ENCODE results near the gene APRT.
"Not testable (repeated sequence)": the region's sequence is repeated elsewhere in the genome, so short reads cannot be mapped to it uniquely, and the experiment has no call there.

APRT gene

DNA sequence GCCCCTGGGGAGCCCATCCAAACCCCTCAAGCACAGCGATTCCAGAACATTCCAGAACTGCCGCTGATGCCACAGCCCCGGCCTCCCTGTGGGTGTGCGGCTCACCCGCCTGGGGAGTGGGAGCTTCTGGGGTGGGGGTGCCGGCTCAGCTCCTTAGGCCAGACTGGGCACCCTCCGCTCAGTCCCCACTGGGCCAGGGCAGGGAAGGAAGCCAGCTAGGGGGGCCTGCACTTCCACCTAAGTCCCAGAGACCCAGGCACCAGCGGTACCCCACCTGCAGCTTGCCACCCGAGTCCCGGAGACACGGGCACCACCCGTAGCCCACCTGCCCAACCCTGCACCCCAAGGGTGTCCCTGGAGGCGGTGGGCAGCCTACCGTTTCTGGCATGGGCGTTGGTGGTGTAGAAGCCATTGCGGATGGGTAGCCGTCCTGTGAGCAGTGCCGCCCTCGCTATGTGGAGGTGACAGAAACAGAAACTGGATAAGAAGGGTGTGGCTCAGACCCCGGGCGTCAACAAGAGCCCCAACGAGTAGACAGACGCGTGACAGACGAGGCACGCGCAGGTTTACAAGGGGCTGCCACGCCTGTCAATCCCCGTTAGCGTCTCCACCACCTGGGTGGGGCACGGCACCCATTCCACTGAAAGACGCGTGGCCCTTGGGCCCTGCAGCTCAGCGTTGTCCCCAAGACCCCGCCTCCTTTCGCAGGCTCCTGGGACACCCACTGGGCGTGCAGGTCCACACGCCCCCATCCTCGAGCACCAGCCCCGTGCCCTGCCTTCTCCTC, 30.0 kb upstream of the APRT start:
- DNase-seq = no peak

DNA sequence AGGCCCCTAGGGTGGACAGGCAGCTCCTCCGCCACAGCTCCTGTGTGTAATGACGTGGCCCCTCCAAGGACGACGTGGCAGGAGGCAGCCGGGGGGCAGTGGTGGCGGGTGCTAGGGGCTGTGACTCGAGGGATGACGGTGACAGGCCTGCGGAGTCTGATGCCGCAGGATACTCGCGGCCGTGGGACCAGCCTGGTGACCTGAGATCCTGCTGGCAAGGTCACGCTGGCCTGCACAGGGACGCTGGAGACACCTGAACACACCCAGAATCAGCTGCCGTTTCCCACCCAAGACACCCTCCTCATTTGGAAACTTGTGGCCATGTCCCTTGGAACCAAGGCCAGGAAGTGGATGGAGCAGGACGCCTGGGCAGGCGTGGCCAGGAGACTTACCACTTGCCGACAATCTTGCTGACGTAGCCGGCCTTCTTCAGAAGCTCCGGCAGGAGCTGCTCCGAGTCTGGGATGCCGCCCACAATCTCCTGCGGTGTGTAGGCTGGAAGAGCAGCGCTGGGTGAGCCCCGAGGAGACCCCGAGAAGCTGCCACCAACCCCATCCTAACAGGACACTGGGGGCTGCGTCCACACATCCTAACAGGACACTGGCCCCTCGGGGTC, 29.0 kb upstream of the APRT start:
- DNase-seq = no peak

DNA sequence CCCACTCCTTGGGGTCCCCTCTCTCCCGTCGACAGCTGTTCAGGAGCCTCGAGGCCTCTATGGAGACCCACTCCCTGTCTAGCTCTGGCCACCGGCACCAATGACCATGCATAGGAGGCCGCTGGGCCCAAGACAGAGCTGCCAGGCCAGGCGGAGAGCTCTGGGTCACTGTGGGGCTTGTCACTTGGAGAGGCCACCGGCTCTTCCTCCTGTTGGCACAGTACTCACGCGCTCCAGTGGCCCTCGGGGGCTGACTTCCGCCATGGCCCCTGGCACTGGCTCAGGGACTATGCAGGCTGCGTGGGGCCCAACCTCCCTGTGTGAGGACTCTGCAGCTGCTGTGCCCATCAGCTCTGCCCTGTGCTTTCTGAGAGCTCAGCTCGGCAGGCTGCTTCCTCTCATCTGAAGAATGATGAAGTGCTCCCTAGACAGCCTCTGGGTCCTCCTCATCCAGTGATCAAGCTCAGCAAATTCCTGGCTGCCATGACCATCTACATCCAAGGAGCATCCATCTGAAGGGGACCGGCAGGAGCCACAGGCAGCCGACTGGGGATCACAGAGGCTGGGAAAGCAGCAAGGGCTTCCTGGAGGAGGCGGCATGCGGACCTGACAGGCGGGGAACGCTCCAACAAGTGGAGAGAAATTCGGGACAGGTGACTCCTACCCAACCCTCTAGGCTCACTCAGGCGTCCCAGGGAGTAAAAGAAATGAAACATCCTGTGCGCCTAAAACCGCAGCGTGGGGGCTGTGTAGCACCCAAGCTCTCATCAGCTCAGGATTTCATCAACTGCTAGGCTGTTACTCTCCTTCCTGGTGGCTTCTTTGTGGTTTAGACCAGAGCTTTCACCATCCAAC, 28.2 kb upstream of the APRT start:
- DNase-seq = no peak

DNA sequence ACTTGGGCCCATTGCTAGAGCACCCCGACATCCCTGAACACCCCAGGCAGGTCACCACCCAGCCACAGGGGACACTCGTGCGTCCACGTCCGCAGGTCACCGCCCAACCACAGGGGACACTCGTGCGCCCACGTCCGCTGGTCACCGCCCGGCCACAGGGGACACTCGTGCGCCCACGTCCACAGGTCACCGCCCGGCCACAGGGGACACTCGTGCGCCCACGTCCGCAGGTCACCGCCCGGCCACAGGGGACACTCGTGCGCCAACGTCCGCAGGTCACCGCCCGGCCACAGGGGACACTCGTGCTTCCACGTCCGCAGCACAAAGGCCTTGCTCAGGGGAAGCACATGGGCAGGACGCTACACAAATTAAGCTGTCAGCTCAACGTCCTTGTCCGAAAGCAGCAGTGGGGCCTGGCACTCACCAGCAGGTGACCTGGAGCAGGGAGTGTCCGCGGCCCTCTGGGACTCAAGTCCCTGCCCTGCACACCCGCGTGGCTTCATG, 27.4 kb upstream of the APRT start:
- DNase-seq = no peak

DNA sequence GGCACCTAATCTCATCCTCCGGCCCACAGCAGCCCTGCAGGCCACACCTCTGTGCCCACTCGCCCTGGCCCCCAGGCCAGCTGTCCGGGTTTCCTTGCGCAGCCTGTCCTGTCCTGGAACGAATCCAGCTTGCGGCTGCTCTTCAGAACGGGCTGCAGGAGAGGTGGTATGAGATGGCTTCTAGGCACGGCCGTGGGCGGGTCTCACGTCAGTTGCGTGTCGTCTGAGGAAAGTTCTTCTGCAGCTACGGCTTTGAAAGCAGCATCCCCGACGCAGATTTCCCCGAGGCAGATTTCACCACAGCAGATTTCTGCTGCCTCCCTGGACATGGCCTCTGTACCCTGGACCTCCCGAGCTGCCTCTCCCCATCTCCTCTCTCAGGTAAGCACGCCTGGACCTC, 26.8 kb upstream of the APRT start:
- DNase-seq = no peak

DNA sequence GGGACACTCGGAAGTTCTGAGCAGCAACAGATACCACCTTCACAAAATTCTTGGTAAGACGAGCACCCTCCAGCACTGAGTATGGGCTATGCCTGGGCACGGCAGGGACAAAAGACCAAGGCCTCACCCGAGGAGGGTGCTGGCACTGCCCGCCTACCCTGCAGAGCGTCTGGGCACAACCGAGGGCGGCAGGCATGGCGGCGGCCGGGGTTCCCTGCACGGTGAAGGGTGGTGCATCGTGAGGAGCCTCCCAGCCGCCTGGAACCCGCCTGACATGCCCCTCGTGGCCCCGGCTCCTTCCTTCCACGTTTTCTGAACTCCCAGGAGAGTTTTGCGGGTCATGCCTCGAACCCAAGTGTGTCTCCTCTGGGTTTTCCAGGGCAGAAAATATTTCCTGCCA, 26.1 kb upstream of the APRT start:
- DNase-seq = no peak

DNA sequence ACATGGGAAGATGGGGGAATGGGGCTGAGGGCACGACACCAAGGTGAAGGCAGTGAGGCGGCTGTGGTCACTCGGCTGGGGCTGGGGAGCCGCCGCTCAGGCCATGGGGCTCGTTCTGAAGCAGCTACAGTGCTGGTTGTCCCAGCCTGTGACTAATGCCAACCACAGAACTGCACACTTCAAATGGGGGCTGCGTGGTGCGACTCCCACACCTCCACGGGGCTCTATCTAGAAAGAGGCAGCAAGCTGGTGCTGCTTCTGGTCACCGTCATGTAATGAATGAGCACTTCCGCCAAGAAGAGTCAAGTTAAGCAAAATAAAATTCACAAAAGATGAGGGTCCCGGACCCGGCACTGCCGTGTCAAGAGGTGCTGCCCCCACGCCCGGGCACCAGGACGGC, 25.1 kb upstream of the APRT start:
- no peak for DNase-seq

DNA sequence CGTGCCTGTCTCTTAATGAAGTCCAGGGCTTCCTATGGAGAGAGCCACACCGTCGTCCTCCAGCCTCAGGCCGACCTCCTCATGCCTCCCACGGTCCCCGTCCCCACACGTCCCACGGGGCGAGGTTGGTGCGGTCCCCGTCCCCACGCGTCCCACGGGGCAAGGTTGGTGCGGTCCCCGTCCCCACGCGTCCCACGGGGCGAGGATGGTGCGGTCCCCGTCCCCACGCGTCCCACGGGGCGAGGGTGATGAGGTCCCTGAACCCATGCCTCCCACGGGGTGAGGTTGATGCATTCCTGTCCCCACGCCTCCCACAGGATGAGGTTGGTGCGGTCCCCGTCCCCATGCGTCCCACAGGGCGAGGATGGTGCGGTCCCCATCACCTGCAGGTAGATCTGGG, 24.1 kb upstream of the APRT start:
- DNase-seq = no peak

DNA sequence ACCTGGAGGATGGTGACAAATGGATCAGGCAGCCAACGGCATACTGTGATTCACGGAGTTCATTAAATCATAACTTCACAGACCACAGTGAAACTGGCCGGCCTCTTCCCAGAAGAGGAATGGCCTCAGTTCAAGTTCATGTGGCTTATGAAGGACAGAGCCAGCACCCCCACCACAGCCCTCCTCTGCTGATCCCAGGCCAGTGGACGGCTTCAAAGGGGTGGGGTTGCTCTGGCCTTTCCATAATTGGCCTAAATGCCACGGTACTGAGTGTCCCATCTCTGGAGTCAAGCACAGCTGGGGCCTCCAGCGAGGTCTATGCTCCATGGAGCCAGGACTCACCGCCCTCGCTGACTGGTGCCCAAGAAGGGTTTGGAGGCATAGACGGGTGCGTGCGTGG, 23.7 kb upstream of the APRT start:
- no peak for DNase-seq

DNA sequence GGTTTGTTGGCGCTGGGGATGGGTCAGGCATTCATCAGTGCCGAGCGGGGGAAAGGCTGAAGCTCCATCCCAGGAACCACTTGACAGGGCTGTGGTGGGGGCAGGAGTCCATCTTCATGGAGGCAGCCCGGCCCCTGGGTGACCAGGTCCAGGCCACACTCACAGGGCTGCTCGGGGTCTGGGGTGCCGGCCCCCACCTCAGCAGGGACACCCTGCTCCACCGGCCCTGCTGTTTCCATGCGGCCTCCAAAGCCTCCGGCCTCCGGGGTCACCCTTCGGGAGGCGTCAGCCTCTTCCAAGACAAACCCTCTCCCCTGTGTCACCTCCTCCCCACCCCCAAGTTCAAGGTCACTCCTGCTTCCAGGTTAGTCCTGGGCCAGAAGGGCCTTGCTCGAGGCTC, 22.9 kb upstream of the APRT start:
- no peak for DNase-seq

DNA sequence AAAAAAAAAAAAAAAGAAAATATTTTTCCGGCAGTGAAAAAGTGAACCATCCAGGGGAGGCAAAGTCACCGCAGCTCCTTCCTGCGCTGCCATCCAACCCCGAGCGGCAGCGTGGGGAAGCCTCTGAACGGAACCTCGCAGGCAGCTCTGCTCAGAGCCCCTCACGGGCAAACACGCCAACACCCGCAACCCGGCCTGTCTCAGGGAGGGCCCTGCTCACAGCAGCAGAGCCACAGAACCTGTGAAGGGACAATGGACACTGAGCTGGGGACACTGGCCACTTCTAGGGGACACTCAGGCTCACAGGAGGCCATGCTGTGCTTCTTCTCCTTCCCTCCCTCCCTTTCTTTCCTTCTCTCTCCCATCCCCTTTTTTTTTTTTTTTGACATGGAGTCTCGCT, 21.4 kb upstream of the APRT start:
- DNase-seq = no peak

DNA sequence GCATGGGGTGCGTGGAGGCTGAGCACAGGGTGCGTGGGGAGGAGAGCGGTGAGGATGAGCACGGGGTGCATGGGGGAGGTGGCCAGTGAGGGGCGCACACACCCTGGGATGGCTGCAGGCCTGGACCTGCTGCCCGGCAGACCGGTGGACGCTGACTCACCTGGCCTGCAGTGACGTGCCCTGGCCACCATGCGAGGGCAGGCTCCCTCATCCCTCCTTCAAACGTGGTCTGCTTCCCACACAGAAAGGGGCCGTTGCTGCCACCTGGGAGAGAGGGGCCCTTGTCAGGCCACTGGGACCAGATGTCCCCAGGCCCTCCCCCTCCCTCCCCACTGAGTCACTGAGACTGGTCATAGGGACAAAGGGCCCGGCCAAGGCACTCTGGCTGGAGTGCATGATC, 20.1 kb upstream of the APRT start:
- DNase-seq = no peak

DNA sequence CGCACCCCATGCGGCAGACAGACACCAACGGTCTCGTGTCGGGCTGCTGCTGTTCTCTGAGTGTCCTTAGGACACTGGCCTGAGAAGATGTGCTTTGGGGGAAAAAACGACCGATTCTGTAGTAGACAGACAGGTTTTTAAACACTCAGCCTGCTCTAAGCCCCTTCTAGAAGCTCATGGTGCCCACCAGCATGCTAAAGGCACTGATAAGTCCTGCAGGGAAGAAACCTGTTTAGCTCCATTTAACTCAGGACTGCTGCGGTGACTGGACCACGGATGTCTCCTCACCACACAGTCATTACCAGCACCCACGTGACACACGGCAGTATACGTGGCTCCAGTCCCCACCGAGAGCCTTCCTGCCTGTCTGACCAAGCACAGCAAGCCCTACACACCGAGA, 19.1 kb upstream of the APRT start:
- no peak for DNase-seq

DNA sequence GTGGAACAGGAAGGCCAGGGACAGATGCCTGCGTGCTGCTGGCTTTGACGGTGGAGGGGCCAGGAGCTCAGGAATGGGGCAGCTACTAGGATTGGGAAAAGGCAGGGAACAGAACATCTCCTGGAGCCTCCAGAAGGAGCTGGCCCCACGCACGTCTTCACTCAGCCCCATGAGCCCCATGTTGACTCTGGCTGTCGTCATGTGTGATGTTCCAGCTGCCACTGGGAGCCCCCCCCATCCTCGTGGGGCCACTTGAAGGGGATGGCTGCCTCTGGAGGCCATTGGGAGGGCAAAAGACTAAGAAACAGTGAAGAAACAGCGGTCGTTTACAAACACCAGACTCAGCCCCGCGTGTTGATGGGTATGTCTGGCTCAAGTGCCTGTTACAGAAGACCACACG, 18.5 kb upstream of the APRT start:
- no peak for DNase-seq

DNA sequence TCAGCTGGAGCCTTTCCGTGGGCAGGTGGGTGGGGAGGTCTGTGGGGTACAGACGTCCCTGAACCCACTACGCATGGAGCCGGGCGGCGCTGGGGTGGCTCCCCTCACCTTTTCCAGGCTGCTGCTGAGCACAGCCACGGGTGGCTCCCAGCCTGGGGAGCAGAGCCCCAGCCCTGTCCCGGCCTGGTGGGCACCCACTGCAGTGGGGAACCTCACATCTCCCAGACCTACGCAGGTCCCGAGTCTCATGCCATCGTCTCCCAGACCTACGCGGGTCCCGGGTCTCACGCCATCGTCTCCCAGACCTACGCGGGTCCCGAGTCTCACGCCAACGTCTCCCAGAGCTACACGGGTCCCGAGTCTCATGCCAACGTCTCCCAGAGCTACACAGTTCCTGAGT, 17.0 kb upstream of the APRT start:
- no peak for DNase-seq

DNA sequence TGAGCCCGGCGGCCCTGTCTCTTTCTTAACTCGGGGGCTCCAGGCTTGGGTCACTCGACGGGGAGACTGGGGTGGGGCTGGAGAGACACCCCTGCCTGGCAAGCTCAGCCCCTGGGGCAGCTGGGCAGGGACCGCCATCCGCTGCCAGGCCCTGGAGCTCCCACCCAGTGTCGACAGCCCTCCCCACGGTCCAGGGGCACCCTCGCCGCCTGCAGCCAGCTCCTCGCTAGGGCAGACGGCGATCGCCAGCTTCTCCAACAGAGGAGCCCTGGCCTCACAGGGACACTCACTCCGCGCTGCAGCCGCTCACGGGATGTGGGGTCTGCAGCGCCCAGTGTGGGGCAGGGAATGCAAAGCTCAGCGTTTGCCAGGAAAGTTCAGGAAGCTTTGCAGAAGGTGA, 16.0 kb upstream of the APRT start:
- DNase-seq = no peak

DNA sequence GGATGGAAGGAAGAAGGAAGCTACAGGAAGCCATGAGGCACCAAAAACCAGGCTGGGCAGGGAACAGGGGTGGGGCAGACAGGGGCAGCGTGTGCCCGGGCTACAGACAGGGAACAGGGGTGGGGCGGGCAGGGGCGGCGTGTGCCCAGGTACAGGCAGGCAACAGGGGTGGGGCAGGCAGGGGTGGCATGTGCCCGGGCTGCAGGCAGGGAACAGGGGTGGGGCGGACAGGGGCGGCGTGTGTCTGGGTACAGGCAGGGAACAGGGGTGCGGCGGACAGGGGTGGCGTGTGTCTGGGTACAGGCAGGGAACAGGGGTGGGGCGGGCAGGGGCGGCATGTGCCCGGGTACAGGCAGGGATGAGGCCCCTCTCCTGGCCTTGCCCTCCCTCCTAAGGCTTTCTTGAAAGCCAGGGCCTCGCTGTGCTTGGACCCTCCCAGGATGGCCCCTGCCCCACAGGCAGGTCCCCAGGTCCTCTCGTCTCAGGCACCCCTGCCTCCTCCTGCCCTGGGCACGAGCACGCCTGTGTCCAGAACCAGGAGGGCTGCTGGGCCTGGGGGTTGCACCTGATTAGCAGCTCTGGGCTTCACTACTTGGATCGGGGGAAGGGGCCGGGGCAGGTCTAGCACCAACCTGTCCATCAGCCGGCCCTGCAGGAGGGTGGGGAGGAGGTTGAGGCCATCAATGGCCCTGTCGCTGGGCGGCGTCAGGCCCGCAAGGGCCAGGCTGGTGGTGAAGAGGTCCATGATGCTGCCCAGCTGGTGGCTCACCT, 14.5 kb upstream of the APRT start:
- DNase-seq = no peak

DNA sequence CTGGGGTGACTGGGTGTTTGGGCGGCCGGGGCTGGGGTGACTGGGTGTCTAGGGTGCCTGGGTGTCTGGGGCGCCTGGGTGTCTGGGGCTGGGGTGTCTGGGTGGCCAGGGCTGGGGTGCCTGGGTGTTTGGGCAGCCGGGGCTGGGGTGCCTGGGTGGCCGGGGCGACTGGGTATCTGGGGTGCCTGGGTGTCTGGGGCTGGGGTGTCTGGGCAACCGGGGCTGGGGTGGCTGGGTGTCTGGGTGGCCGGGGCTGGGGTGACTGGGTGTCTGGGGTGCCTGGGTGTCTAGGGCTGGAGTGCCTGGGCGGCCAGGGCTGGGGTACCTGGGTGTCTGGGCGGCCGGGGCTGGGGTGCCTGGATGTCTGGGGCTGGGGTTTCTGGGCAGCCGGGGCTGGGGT, 13.4 kb upstream of the APRT start:
- DNase-seq = no peak

DNA sequence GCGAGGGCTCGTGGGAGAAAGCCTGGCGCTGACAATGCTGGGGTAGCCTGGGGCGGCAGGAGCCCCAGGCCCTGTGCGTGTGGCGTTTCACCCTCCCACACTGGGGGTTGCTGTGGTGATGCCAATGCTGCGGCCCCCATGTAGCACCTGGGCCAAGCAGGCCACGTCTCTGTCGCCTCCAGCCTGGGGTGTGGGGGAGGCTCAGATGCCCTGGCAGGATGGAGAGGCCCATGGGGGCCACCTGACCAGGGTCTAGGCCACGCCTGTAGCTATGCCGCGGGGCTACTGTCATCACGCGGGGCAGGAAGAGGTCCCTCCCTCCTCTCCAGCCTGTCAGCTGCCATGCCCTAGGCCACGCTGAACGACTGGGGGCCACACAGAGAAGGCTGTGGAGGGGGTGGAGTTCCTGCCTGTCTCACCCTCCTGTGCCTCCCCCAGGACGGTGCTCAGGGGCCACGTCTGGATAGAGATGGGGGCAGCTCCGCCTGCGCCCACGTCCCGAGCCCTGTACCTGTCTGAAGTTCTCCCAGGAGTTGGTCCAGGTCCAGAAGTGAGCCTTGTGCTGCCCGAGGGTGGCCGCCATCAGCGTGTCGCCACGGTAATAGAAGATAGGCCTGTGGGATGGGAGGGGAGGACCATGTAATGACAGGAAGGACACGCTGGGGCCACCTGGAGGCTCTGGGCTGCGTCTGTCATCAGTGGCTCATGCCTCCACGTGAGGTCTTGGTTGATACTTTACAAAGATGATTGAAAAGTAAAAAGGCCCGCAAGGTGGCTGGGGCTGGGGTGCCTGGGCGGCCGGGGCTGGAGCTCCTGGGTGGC, 12.7 kb upstream of the APRT start:
- DNase-seq = no peak

DNA sequence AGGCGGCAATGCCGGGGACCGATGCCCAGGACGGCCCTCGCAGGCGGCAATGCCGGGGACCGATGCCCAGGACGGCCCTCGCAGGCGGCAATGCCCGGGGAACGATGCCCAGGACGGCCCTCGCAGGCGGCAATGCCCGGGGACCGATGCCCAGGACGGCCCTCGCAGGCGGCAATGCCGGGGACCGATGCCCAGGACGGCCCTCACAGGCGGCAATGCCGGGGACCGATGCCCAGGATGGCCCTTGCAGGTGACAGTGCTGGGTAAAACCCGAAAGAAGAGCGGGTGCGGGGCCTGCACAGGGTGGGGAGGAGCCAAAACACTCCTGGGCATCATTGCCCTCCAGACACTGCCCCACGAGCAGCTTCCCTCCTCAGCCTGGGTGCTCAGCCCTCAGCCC, 11.9 kb upstream of the APRT start:
- not testable (repeated sequence) for DNase-seq

DNA sequence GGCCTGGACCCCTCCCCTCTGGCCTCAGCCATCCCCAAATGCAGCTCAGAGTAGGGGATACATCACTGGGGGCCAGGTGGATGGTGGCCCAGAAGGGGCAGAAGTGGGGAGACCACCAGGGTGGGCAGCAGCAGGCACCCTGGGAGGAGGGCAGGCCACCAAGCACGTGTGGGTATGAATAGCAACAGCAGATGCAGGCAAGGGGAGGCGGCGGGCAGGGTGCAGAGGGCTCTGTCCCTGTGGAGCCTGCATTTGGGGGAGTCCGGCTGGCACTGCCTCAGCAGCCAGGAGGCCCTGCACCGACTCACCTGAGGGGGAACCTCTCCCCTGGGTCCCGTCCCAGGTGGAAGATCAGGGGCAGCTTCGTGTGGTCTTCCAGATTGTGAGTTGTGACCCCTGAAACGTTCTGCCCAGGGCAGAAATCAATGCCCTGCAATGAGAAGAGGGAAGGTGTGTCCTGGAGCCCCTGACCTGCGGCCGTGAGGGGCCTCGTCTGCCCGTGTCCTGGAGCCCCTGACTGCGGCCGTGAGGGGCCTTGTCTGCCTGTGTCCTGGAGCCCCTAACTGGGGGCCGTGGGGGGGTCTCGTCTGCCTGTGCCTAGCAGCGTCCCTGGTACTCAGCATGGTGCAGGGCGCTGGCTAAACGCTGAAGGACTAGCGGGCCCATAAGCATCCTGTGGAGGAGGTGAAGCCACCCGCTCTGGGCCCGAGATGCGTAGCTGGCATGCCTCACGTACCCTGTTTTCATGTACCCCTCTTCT, 10.7 kb upstream of the APRT start:
- DNase-seq = no peak
